ENCODE data around the gene KBTBD13.

KBTBD13 gene

GRCh38 chr15:65068403-65068788, 8.2 kb upstream of the KBTBD13 start:
- Histone ChIP-seq H4K20me1 (ENCODE audit: insufficient read depth, low read length, poor library complexity, severe bottlenecking) (no peaks in the 10 kb centered on the region), H3K36me3 (ENCODE audit: insufficient read depth, low read length) (no peaks in the 10 kb centered on the region), H3K27me3 (ENCODE audit: insufficient read depth, low read length, poor library complexity, severe bottlenecking) (no peaks in the 10 kb centered on the region), H3K9me3 (ENCODE audit: insufficient read depth, low read depth, low read length) (no peaks in the 10 kb centered on the region), H3K4me1 (ENCODE audit: insufficient read depth, low read length, poor library complexity, severe bottlenecking) (peaks cover 21% of the 10 kb centered on the region), H3K4me2 (ENCODE audit: low read depth, low read length, poor library complexity, severe bottlenecking) (no peak overlapping the region), H3K79me2 (ENCODE audit: insufficient read depth, low read length) (no peaks in the 10 kb centered on the region), H3F3A (ENCODE audit: low read depth) (no peaks in the 10 kb centered on the region), H3K9me2 (replicated peaks; ENCODE audit: low read depth, low read length) (no peaks in the 10 kb centered on the region), H2AFZ (ENCODE audit: low read length) (no peak overlapping the region), H3K4me3 (ENCODE audit: low read length, poor library complexity, severe bottlenecking) (no peak overlapping the region), H3K9ac (ENCODE audit: low read depth, low read length, poor library complexity, severe bottlenecking) (no peak overlapping the region)
- TF ChIP-seq, protein P1, sequence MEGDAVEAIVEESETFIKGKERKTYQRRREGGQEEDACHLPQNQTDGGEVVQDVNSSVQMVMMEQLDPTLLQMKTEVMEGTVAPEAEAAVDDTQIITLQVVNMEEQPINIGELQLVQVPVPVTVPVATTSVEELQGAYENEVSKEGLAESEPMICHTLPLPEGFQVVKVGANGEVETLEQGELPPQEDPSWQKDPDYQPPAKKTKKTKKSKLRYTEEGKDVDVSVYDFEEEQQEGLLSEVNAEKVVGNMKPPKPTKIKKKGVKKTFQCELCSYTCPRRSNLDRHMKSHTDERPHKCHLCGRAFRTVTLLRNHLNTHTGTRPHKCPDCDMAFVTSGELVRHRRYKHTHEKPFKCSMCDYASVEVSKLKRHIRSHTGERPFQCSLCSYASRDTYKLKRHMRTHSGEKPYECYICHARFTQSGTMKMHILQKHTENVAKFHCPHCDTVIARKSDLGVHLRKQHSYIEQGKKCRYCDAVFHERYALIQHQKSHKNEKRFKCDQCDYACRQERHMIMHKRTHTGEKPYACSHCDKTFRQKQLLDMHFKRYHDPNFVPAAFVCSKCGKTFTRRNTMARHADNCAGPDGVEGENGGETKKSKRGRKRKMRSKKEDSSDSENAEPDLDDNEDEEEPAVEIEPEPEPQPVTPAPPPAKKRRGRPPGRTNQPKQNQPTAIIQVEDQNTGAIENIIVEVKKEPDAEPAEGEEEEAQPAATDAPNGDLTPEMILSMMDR (conservative IDR thresholded peaks at IDR 0.05; ENCODE audit: low read length) = no peak
- TF ChIP-seq EZH2phosphoT487 (IDR thresholded peaks at IDR 0.05; ENCODE audit: borderline replicate concordance) = no peak

DNA sequence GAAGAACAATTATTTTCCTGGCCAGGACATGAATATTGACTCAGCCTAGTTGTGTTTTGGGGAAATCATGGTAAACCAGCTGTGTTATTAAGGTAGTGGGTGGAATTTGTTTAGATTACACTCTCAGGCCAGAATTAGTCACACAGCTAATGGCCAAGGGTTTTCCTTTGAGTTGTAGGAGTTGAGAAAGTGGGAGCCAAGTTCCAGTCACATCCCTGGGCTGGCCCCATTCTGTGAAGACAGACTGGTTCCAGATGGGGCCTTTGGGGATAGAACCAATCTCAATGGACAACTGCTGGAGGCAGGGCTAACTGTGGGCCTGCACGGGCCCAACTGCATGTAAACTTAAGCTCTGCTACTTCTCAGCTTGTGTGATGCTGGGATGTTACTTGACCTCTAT, 7.4 kb upstream of the KBTBD13 start:
- Histone ChIP-seq H3K9me3 (ENCODE audit: insufficient read depth, low read depth, low read length) (no peaks in the 10 kb centered on the region), H3K4me3 (ENCODE audit: low read length, poor library complexity, severe bottlenecking) (no peak overlapping the region), H3K27me3 (ENCODE audit: insufficient read depth, low read length, poor library complexity, severe bottlenecking) (no peaks in the 10 kb centered on the region), H3K9ac (ENCODE audit: low read depth, low read length, poor library complexity, severe bottlenecking) (no peak overlapping the region), H3K79me2 (ENCODE audit: insufficient read depth, low read length) (no peaks in the 10 kb centered on the region), H3K36me3 (ENCODE audit: insufficient read depth, low read length) (no peaks in the 10 kb centered on the region), H3F3A (ENCODE audit: low read depth) (no peaks in the 10 kb centered on the region), H3K4me1 (ENCODE audit: insufficient read depth, low read length, poor library complexity, severe bottlenecking) (peaks cover 21% of the 10 kb centered on the region), H3K4me2 (ENCODE audit: low read depth, low read length, poor library complexity, severe bottlenecking) (no peak overlapping the region), H4K20me1 (ENCODE audit: insufficient read depth, low read length, poor library complexity, severe bottlenecking) (no peaks in the 10 kb centered on the region), H3K9me2 (replicated peaks; ENCODE audit: low read depth, low read length) (no peaks in the 10 kb centered on the region), H2AFZ (ENCODE audit: low read length) (no peak overlapping the region)
- no peak for TF ChIP-seq EZH2phosphoT487 (IDR thresholded peaks at IDR 0.05; ENCODE audit: borderline replicate concordance)
- TF ChIP-seq, protein P1 (conservative IDR thresholded peaks at IDR 0.05; ENCODE audit: low read length) = no peak

- Histone ChIP-seq H3F3A (ENCODE audit: low read depth) (no peaks in the 10 kb centered on the region), H4K20me1 (ENCODE audit: insufficient read depth, low read length, poor library complexity, severe bottlenecking) (no peaks in the 10 kb centered on the region), H3K79me2 (ENCODE audit: insufficient read depth, low read length) (no peaks in the 10 kb centered on the region), H3K27me3 (ENCODE audit: insufficient read depth, low read length, poor library complexity, severe bottlenecking) (no peaks in the 10 kb centered on the region), H3K9ac (ENCODE audit: low read depth, low read length, poor library complexity, severe bottlenecking) (no peak overlapping the region), H3K9me3 (ENCODE audit: insufficient read depth, low read depth, low read length) (no peaks in the 10 kb centered on the region), H2AFZ (ENCODE audit: low read length) (no peak overlapping the region), H3K4me1 (ENCODE audit: insufficient read depth, low read length, poor library complexity, severe bottlenecking) (peaks cover 21% of the 10 kb centered on the region), H3K9me2 (replicated peaks; ENCODE audit: low read depth, low read length) (no peaks in the 10 kb centered on the region), H3K4me2 (ENCODE audit: low read depth, low read length, poor library complexity, severe bottlenecking) (no peak overlapping the region), H3K36me3 (ENCODE audit: insufficient read depth, low read length) (no peaks in the 10 kb centered on the region), H3K4me3 (ENCODE audit: low read length, poor library complexity, severe bottlenecking) (no peak overlapping the region)
- TF ChIP-seq, protein P1 (conservative IDR thresholded peaks at IDR 0.05; ENCODE audit: low read length) = no peak
- no peak for TF ChIP-seq EZH2phosphoT487 (IDR thresholded peaks at IDR 0.05; ENCODE audit: borderline replicate concordance)
Measured at GRCh38 chr15:65069779-65070546, 6.6 kb upstream of the KBTBD13 start.
